Activated CD4-positive, alpha-beta T cell treated with anti-CD3 and anti-CD28 coated beads, Interleukin-2, amount 50 U/mL, for 48 hours (primary cell): Measurements from ENCODE around the gene AGBL4.
"Not testable (repeated sequence)": the region's sequence is repeated elsewhere in the genome, so short reads cannot be mapped to it uniquely, and the experiment has no call there.

Experiments
- DNase-seq, 2 experiments: peaks; one replicate each; pipeline ENCODE4 v3.0.0-alpha.2; 2020

Gene AGBL4

GRCh38 chr1:50023292-50024159 lies at the start of gene AGBL4:
AGBL4 (minus strand) TSS chr1:50023954.
- DNase-seq = peak in 1 of 2 experiments; percentile 2

GRCh38 chr1:50066806-50067205 lies 43.1 kb upstream of the AGBL4 start:
- no peak for DNase-seq

- DNase-seq = no peak
These were observed 36.5 kb upstream of the AGBL4 start for GRCh38 chr1:50060279-50060678.

- no peak for DNase-seq
These were observed 25.0 kb upstream of the AGBL4 start for GRCh38 chr1:50048791-50049190.

GRCh38 chr1:50047916-50048694 lies 24.4 kb upstream of the AGBL4 start:
- peak; percentile 1 to 9 for DNase-seq

GRCh38 chr1:50038237-50038809 lies 14.6 kb upstream of the AGBL4 start:
- DNase-seq = no peak

- no peak for DNase-seq
These were observed 4.0 kb upstream of the AGBL4 start for GRCh38 chr1:50027794-50028193.

- no peak for DNase-seq
These were observed 28.0 kb downstream of the AGBL4 start for GRCh38 chr1:49995734-49996133.

- no peak for DNase-seq
These were observed 52.7 kb downstream of the AGBL4 start for GRCh38 chr1:49971088-49971487.

- DNase-seq = no peak
These were observed 72.4 kb downstream of the AGBL4 start for GRCh38 chr1:49951385-49951784.

GRCh38 chr1:49915301-49915700 lies 108.5 kb downstream of the AGBL4 start:
- DNase-seq = not testable (repeated sequence)

- DNase-seq = no peak
These were observed 117.4 kb downstream of the AGBL4 start for GRCh38 chr1:49906365-49906764.

- DNase-seq = no peak
These were observed 159.2 kb downstream of the AGBL4 start for GRCh38 chr1:49864581-49864980.

- no peak for DNase-seq
These were observed 169.0 kb downstream of the AGBL4 start for GRCh38 chr1:49854741-49855140.

GRCh38 chr1:49842596-49842995 lies 181.2 kb downstream of the AGBL4 start:
- DNase-seq = no peak

- no peak for DNase-seq
These were observed 182.0 kb downstream of the AGBL4 start for GRCh38 chr1:49841767-49842166.

- no peak for DNase-seq
These were observed 199.5 kb downstream of the AGBL4 start for GRCh38 chr1:49824261-49824660.

GRCh38 chr1:49817681-49818080 lies 206.1 kb downstream of the AGBL4 start:
- no peak for DNase-seq

GRCh38 chr1:49787013-49787412 lies 236.7 kb downstream of the AGBL4 start:
- not testable (repeated sequence) for DNase-seq

- DNase-seq = no peak
These were observed 258.7 kb downstream of the AGBL4 start for GRCh38 chr1:49765034-49765433.

GRCh38 chr1:49738118-49738517 lies 285.6 kb downstream of the AGBL4 start:
- DNase-seq = not testable (repeated sequence)

- DNase-seq = no peak
These were observed 295.4 kb downstream of the AGBL4 start for GRCh38 chr1:49728377-49728776.

GRCh38 chr1:49723662-49724061 lies 300.1 kb downstream of the AGBL4 start:
- DNase-seq = no peak
